BJ (cell line): ENCODE results near the gene LRRN2. TPM values are rescaled to one million over a fixed set of nuclear protein-coding genes. Genes with fewer than 3 reads are reported as not detected.

ENCODE experiments used
- CTCF ChIA-PET: fragments of 350-600 bp; formaldehyde crosslinking; extraction: SDS; loops from one replicate; lab custom pipeline; 2021; ENCODE audit warnings: antibody characterized with exemption, inconsistent platforms; lab: Yijun Ruan, JAX
- POLR2A ChIA-PET: fragments of 300-600 bp; sonication (Branson Sonifier 250); formaldehyde crosslinking; extraction: SDS; loops from one replicate; lab custom pipeline; 2021; ENCODE audit warnings: antibody characterized with exemption; lab: Charles Lee
- DNase-seq: peaks from one replicate; pipeline ENCODE4 v3.0.0-alpha.2; 2011; ENCODE audit warnings: low read depth
- H3K27me3 ChIP-seq: 2 replicates; pipeline ENCODE4 v1.6.0; 2011; ENCODE audit warnings: low read length; ENCODE audit not compliant: control insufficient read depth, insufficient read depth
- H3K36me3 ChIP-seq: 2 replicates; pipeline ENCODE4 v1.5.1; 2011; ENCODE audit warnings: low read length; ENCODE audit not compliant: control insufficient read depth, insufficient read depth
- H3K4me3 ChIP-seq: 2 replicates; pipeline ENCODE4 v1.5.1; 2011; ENCODE audit warnings: low read depth, mild to moderate bottlenecking, control low read depth, low read length
- polyA plus RNA-seq: library from polyadenylated mRNA; depleted of rRNA; stranded (reverse); fragments of >200 nt; gene quantifications from 2 replicates; pipeline ENCODE4 v1.2.3, GENCODE V29; 2011
- TF ChIP-seq, protein P1 (sequence below): IDR thresholded peaks from 2 replicates; pipeline ENCODE4 v1.5.1; 2011; ENCODE audit warnings: low read depth, mild to moderate bottlenecking, control low read depth, inconsistent platforms, low read length, moderate library complexity; ENCODE audit not compliant: insufficient read depth

The LRRN2 gene
- polyA plus RNA-seq, 1 experiment = not detected

DNA sequence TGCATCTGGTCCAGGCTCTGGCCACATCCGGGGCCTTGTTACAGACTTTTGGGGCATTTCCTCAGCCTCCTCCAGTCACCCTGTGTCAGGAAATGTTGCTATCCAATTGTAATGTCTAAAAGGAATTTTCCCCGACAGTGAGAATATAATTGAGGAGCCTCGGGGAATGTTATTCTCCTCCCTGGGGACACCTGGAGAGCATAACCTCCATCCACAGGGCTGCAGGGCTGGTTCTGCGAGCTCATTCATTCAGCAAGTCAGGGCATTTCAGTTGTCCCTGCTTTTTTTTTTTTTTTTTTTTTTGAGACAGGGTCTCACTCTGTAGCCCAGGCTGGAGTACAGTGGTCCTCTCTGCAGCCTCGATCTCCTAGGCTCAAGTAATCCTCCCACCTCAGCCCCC is 96.7 kb downstream of the LRRN2 start:
- Histone ChIP-seq H3K4me3 (no peak overlapping the region), H3K36me3 (no peaks in the 10 kb centered on the region), H3K27me3 (no peaks in the 10 kb centered on the region)
- ChIA-PET POLR2A (no interaction called here), CTCF (interaction anchor here (0.5 to 1.7 kb wide), 4 partner anchors 9 to 218 kb away, joined by 3 to 6 read pairs (median 3); no protein-coding TSS in a partner anchor)
- DNase-seq = no peak
- TF ChIP-seq, protein P1, sequence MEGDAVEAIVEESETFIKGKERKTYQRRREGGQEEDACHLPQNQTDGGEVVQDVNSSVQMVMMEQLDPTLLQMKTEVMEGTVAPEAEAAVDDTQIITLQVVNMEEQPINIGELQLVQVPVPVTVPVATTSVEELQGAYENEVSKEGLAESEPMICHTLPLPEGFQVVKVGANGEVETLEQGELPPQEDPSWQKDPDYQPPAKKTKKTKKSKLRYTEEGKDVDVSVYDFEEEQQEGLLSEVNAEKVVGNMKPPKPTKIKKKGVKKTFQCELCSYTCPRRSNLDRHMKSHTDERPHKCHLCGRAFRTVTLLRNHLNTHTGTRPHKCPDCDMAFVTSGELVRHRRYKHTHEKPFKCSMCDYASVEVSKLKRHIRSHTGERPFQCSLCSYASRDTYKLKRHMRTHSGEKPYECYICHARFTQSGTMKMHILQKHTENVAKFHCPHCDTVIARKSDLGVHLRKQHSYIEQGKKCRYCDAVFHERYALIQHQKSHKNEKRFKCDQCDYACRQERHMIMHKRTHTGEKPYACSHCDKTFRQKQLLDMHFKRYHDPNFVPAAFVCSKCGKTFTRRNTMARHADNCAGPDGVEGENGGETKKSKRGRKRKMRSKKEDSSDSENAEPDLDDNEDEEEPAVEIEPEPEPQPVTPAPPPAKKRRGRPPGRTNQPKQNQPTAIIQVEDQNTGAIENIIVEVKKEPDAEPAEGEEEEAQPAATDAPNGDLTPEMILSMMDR = no peak

DNA sequence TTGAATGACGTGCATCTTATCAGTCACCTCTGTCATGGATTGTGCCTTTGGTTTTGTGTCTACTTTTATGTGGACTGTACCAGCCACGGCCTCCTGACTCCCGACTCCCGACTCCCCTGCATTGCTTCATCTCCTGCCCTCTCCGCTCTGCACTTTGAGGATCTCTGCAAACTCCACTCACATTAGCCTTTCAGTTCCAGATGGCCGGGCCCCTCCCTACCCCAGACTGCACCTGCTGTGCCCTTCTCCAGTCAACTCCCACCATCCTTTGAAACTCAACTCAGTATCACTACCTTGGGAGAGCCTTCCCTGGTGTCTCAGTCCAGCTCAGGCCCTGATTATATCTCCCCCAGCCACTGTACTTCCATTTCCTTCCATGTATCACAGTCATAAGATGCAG is 97.9 kb downstream of the LRRN2 start:
- TF ChIP-seq, protein P1 = no peak
- ChIA-PET CTCF (interaction anchor here (1.0 to 1.2 kb wide), 3 partner anchors 22 to 177 kb away, joined by 3 read pairs; no protein-coding TSS in a partner anchor), POLR2A (no interaction called here)
- DNase-seq = no peak
- H3K36me3 ChIP-seq = no peaks in the 10 kb centered on the region
- no peaks in the 10 kb centered on the region for H3K27me3 ChIP-seq
- no peak overlapping the region for H3K4me3 ChIP-seq

DNA sequence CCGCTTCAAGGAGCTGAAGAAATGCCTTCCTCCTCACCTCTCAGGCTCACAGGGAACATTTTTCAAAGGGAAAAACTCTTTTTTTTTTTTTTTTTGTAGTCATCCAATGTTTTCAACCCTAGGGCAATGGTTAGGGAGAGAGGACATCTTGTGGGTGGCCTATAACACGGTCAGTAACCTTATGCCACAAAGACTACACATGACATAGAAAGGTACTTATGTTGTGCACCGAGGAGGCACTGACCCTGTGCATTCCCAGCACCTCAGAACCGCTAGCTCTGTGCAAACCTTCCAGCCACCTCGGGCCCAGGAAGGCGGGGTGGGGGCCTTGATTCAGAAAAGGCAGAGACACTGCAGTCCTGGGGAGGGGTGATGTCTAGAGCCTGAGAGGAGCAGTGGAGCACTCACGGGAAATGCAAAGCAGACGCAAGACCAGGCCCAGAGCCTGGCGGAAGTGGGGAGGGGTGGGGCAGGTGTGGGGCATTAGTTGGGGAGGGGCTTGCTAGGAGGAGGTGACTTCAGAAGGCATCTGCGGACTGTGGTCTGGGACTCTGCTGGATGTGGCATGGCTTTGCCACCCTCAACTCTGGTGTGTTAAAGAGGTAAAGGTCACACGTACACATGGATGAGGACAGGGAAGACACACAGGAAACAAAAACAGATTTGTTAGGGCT is 100.7 kb downstream of the LRRN2 start:
- DNase-seq = no peak
- H3K4me3 ChIP-seq = no peak overlapping the region
- no peaks in the 10 kb centered on the region for H3K27me3 ChIP-seq
- CTCF ChIA-PET = no interaction called here
- H3K36me3 ChIP-seq = no peaks in the 10 kb centered on the region
- POLR2A ChIA-PET = no interaction called here
- TF ChIP-seq, protein P1 = no peak

- ChIA-PET POLR2A (no interaction called here), CTCF (no interaction called here)
- no peaks in the 10 kb centered on the region for H3K36me3 ChIP-seq
- H3K4me3 ChIP-seq = no peak overlapping the region
- TF ChIP-seq, protein P1 = no peak
- DNase-seq = no peak
- H3K27me3 ChIP-seq = no peaks in the 10 kb centered on the region
Observed at GRCh38 chr1:204583909-204584632, 101.5 kb downstream of the LRRN2 start.

DNA sequence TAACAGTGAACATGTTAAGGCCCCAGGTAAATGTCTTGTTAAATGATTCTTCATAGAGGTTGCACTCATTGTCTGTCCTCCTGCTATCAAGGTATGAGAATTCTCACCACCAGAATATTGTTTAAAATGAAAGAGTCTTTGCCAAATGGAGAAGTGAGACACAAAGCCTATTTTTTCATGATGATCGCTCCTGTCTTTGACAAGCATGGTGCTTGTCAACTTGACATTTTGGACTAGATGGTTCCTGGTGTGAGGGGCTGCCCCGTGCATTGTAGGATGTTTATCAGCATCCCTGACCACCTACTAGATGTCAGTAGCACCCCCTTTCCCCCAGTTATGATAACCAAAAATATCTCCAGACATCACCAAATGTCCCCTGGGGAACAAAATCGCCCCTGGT is 103.8 kb downstream of the LRRN2 start:
- ChIA-PET POLR2A (no interaction called here), CTCF (no interaction called here)
- TF ChIP-seq, protein P1 = no peak
- no peak overlapping the region for H3K4me3 ChIP-seq
- DNase-seq = no peak
- no peaks in the 10 kb centered on the region for H3K36me3 ChIP-seq
- no peaks in the 10 kb centered on the region for H3K27me3 ChIP-seq
